H1 (cell line): Measurements from ENCODE around the gene MORN5. TPM values are rescaled to one million over a fixed set of nuclear protein-coding genes. Genes with fewer than 3 reads are reported as not detected.

Experiments used
- BACH1 ChIP-seq: IDR thresholded peaks from 2 replicates; pipeline ENCODE4 v1.6.1; 2012; ENCODE audit warnings: low read length, improper control_type of control experiment
- CBX5 ChIP-seq: fragments of 300-800, 300-1000 bp; sonication (generic); IDR thresholded peaks from 2 replicates; pipeline ENCODE4 v1.7.1; 2016; ENCODE audit warnings: antibody characterized with exemption, low read length, low read depth
- polyA plus RNA-seq, 7 experiments: library from polyadenylated mRNA; depleted of rRNA in 3 of 7; stranded (reverse) in 5 of 7; unstranded in 2 of 7; fragments of >200 nt in 5 of 7; fragments of 200-250 nt in 2 of 7; gene quantifications; 1 replicate in 5 of 7; 2 replicates in 1 of 7; 4 replicates in 1 of 7; pipeline versions ENCODE4 v1.2.1 to v1.2.3, GENCODE V29; 2011 to 2013; ENCODE audit warnings: missing spikeins in 2 of 7, mixed read lengths in 2 of 7
- total RNA-seq: library from RNA; stranded (reverse); fragmentation: NEBNext Ultra II Directional; extraction: Animal tissue kit (Norgen Biotek cat#: 25700); gene quantifications from 2 replicates; pipeline ENCODE4 v1.2.1, GENCODE V29; 2021

The MORN5 gene
- total and polyA plus RNA-seq, 2 of the 8 experiments (the other 6 are each of a cell fraction or from before 2014, with no cell fraction given): not detected

- TF ChIP-seq CBX5: no peak
- TF ChIP-seq BACH1: no peak
These were observed 14.2 kb upstream of the MORN5 start (continued) for GRCh38 chr9:122145592-122145863.
